HCT116 (cell line): ENCODE data around the gene CR1L.

ENCODE experiments used
- ELF1 ChIP-seq: IDR thresholded peaks from 2 replicates; pipeline ENCODE4 v1.6.1; 2012; ENCODE audit warnings: low read depth, borderline replicate concordance
- EZH2 ChIP-seq: fragments of 200-600 bp; sonication (generic); IDR thresholded peaks from 2 replicates; pipeline ENCODE4 v1.6.1; 2017; ENCODE audit warnings: antibody characterized with exemption, mixed run types
- JUND ChIP-seq: IDR thresholded peaks from 2 replicates; pipeline ENCODE4 v1.6.1; 2012
- POLR2A ChIP-seq: IDR thresholded peaks from 2 replicates; pipeline ENCODE4 v1.7.0; 2011; ENCODE audit warnings: borderline replicate concordance; ENCODE audit not compliant: insufficient read depth, insufficient read length; ENCODE audit errors: extremely low read depth
- RAD21 ChIP-seq: IDR thresholded peaks from 2 replicates; pipeline ENCODE4 v1.6.1; 2012; ENCODE audit warnings: low read depth, mild to moderate bottlenecking
- SRF ChIP-seq: IDR thresholded peaks from 2 replicates; pipeline ENCODE4 v1.6.1; 2012; ENCODE audit warnings: low read depth
- YY1 ChIP-seq: IDR thresholded peaks from 2 replicates; pipeline ENCODE4 v1.6.1; 2011; ENCODE audit warnings: low read length, low read depth, moderate library complexity, mild to moderate bottlenecking; ENCODE audit not compliant: insufficient replicate concordance; ENCODE audit errors: extremely low read depth
- ZFX ChIP-seq: fragments of 450-650 bp; IDR thresholded peaks from 2 replicates; pipeline ENCODE4 v1.6.1; 2017
- TF ChIP-seq, protein P1 (sequence below), 3 experiments: fragments of 200-600 bp in 1 of 3; sonication (generic) in 1 of 3; IDR thresholded peaks in 2 of 3; conservative IDR thresholded peaks in 1 of 3; 2 replicates each; pipeline ENCODE4 v1.5.1; 2012 to 2017; ENCODE audit warnings: low read depth in 2 of 3, low read length in 2 of 3, antibody characterized with exemption in 1 of 3, borderline replicate concordance in 1 of 3, control low read depth in 1 of 3, mild to moderate bottlenecking in 1 of 3, mixed read lengths in 1 of 3, mixed run types in 1 of 3, moderate library complexity in 1 of 3; ENCODE audit not compliant: insufficient read depth in 1 of 3
- TF ChIP-seq, protein P2 (sequence below): IDR thresholded peaks from 2 replicates; pipeline ENCODE4 v1.6.1; 2012; ENCODE audit warnings: low read depth

DNA sequence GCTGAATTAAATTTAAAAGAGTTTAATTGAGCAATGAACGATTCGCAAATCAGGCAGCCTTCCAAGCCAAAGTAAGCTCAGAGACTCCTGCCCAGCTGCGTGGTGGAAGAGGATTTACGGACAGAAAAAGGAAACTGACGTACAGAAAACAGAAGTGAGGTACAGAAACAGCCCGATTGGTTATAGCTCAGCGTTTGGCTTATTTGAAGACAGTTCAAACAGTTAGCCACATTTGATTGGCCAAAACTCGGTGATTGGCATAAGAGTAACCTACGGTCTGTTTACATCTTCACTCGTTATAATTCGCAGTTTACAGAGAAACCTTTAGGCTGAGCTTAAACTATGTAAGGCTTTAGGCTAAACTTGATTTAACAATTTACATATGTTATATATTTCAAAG lies 46.9 kb downstream of the CR1L start:
- TF ChIP-seq JUND (no peak), EZH2 (no peak), YY1 (no peak), RAD21 (no peak), ELF1 (no peak), POLR2A (no peak), ZFX (no peak), SRF (no peak)
- TF ChIP-seq, protein P1, sequence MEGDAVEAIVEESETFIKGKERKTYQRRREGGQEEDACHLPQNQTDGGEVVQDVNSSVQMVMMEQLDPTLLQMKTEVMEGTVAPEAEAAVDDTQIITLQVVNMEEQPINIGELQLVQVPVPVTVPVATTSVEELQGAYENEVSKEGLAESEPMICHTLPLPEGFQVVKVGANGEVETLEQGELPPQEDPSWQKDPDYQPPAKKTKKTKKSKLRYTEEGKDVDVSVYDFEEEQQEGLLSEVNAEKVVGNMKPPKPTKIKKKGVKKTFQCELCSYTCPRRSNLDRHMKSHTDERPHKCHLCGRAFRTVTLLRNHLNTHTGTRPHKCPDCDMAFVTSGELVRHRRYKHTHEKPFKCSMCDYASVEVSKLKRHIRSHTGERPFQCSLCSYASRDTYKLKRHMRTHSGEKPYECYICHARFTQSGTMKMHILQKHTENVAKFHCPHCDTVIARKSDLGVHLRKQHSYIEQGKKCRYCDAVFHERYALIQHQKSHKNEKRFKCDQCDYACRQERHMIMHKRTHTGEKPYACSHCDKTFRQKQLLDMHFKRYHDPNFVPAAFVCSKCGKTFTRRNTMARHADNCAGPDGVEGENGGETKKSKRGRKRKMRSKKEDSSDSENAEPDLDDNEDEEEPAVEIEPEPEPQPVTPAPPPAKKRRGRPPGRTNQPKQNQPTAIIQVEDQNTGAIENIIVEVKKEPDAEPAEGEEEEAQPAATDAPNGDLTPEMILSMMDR (IDR thresholded peaks at IDR 0.05 in 2 of 3, conservative IDR thresholded peaks at IDR 0.05 in 1 of 3; ENCODE audit: borderline replicate concordance in 1 of 3, insufficient read depth in 1 of 3, low read depth in 2 of 3, low read length in 2 of 3) = no peak
- TF ChIP-seq, protein P2, sequence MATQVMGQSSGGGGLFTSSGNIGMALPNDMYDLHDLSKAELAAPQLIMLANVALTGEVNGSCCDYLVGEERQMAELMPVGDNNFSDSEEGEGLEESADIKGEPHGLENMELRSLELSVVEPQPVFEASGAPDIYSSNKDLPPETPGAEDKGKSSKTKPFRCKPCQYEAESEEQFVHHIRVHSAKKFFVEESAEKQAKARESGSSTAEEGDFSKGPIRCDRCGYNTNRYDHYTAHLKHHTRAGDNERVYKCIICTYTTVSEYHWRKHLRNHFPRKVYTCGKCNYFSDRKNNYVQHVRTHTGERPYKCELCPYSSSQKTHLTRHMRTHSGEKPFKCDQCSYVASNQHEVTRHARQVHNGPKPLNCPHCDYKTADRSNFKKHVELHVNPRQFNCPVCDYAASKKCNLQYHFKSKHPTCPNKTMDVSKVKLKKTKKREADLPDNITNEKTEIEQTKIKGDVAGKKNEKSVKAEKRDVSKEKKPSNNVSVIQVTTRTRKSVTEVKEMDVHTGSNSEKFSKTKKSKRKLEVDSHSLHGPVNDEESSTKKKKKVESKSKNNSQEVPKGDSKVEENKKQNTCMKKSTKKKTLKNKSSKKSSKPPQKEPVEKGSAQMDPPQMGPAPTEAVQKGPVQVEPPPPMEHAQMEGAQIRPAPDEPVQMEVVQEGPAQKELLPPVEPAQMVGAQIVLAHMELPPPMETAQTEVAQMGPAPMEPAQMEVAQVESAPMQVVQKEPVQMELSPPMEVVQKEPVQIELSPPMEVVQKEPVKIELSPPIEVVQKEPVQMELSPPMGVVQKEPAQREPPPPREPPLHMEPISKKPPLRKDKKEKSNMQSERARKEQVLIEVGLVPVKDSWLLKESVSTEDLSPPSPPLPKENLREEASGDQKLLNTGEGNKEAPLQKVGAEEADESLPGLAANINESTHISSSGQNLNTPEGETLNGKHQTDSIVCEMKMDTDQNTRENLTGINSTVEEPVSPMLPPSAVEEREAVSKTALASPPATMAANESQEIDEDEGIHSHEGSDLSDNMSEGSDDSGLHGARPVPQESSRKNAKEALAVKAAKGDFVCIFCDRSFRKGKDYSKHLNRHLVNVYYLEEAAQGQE = no peak
